GM12891 (cell line): ENCODE measurements around the gene SLC25A26. TPM values are rescaled to one million over a fixed set of nuclear protein-coding genes. Genes with fewer than 3 reads are reported as not detected.

Source experiments
- DNase-seq: peaks from one replicate; pipeline ENCODE4 v3.0.0; 2011; ENCODE audit warnings: low spot score; ENCODE audit not compliant: insufficient read length
- FAIRE-seq: peaks from 2 replicates; lab custom pipeline; 2011; peaks lifted over from hg19 to GRCh38; lab: Jason Lieb, UNC
- PAX5 ChIP-seq: IDR thresholded peaks from 2 replicates; pipeline ENCODE4 v1.6.1; 2011; ENCODE audit warnings: low read length, moderate library complexity, mild to moderate bottlenecking; ENCODE audit not compliant: insufficient read depth, severe bottlenecking
- POLR2A ChIP-seq: IDR thresholded peaks from 2 replicates; pipeline ENCODE4 v1.6.1; 2011; ENCODE audit warnings: low read depth, low read length, control low read depth
- POLR2AphosphoS5 ChIP-seq: IDR thresholded peaks from 2 replicates; pipeline ENCODE4 v1.6.1; 2011; ENCODE audit warnings: low read depth, low read length, control low read depth
- POU2F2 ChIP-seq: IDR thresholded peaks from 2 replicates; pipeline ENCODE4 v1.6.1; 2011; ENCODE audit warnings: low read depth, mild to moderate bottlenecking, control low read depth, low read length, moderate library complexity
- SPI1 ChIP-seq: IDR thresholded peaks from 2 replicates; pipeline ENCODE4 v1.6.1; 2011; ENCODE audit warnings: low read depth, low read length, control low read depth
- TAF1 ChIP-seq: IDR thresholded peaks from 2 replicates; pipeline ENCODE4 v1.6.1; 2011; ENCODE audit warnings: low read depth, low read length, control low read depth
- polyA plus RNA-seq: library from polyadenylated mRNA; unstranded; fragments of >200 nt; gene quantifications from one replicate; pipeline ENCODE4 v1.2.1, GENCODE V29; 2012; ENCODE audit warnings: low read depth, missing spikeins, inconsistent platforms; ENCODE audit not compliant: missing spikeins

Gene SLC25A26
- 23.3 TPM for polyA plus RNA-seq

- DNase-seq, result peak; percentile 90
- TF ChIP-seq POLR2A, result peak; percentile 94
- peak; percentile 83 for TF ChIP-seq POLR2AphosphoS5
- TF ChIP-seq TAF1, result peak; percentile 90
- TF ChIP-seq PAX5, result no peak
- peak; percentile 65; the same call in 1 of the 2 replicates for TF ChIP-seq POU2F2
- no peak for TF ChIP-seq SPI1
- FAIRE-seq, result peak; percentile 97
Measured at GRCh38 chr3:66220602-66221377, at the start of gene SLC25A26. SLC25A26 (plus strand) TSS chr3:66221001; CDS start chr3:66221095, 94 bp downstream.

- no peak for TF ChIP-seq PAX5
- no peak for TF ChIP-seq SPI1
- TF ChIP-seq POLR2A, result no peak
- no peak for TF ChIP-seq TAF1
- TF ChIP-seq POU2F2, result no peak
- no peak for TF ChIP-seq POLR2AphosphoS5
- FAIRE-seq (no peak), DNase-seq (no peak)
Measured at GRCh38 chr3:66172394-66172793, 48.4 kb upstream of the SLC25A26 start.

- TF ChIP-seq SPI1 (no peak), TAF1 (no peak), POU2F2 (no peak), POLR2A (no peak), POLR2AphosphoS5 (no peak), PAX5 (no peak)
- DNase-seq (no peak), FAIRE-seq (no peak)
Measured at GRCh38 chr3:66177026-66177425, 43.8 kb upstream of the SLC25A26 start.

- TF ChIP-seq PAX5 (no peak), SPI1 (no peak), POLR2A (no peak), TAF1 (no peak), POLR2AphosphoS5 (no peak), POU2F2 (no peak)
- FAIRE-seq, result no peak
- no peak for DNase-seq
Measured at GRCh38 chr3:66178206-66178605, 42.6 kb upstream of the SLC25A26 start.

- TF ChIP-seq TAF1 (no peak), POLR2A (no peak), PAX5 (no peak), SPI1 (no peak), POU2F2 (no peak), POLR2AphosphoS5 (no peak)
- DNase-seq (no peak), FAIRE-seq (no peak)
Measured at GRCh38 chr3:66179793-66180192, 41.0 kb upstream of the SLC25A26 start.

GRCh38 chr3:66181764-66182163 is 39.0 kb upstream of the SLC25A26 start:
- DNase-seq (no peak), FAIRE-seq (no peak)
- no peak for TF ChIP-seq SPI1
- no peak for TF ChIP-seq POLR2A
- no peak for TF ChIP-seq POU2F2
- no peak for TF ChIP-seq POLR2AphosphoS5
- no peak for TF ChIP-seq TAF1

GRCh38 chr3:66182246-66182645 is 38.6 kb upstream of the SLC25A26 start:
- DNase-seq (no peak), FAIRE-seq (no peak)
- TF ChIP-seq POLR2A (no peak), POLR2AphosphoS5 (no peak), PAX5 (no peak), TAF1 (no peak), POU2F2 (no peak), SPI1 (no peak)

- FAIRE-seq (no peak), DNase-seq (no peak)
- TF ChIP-seq POLR2AphosphoS5 (no peak), TAF1 (no peak), PAX5 (no peak), SPI1 (no peak), POLR2A (no peak), POU2F2 (no peak)
Measured at GRCh38 chr3:66186545-66186944, 34.3 kb upstream of the SLC25A26 start.

- no peak for FAIRE-seq
- TF ChIP-seq POLR2A (no peak), POLR2AphosphoS5 (no peak)
- DNase-seq, result no peak
Measured at GRCh38 chr3:66195347-66195783, 25.4 kb upstream of the SLC25A26 start.

- DNase-seq (no peak), FAIRE-seq (no peak)
- TF ChIP-seq SPI1 (no peak), TAF1 (no peak), POLR2A (no peak), PAX5 (no peak), POLR2AphosphoS5 (no peak), POU2F2 (no peak)
Measured at GRCh38 chr3:66196633-66197032, 24.2 kb upstream of the SLC25A26 start.
